IPS-NIHi7 (cell line): ENCODE data around the gene ABCA6.
"Not testable (repeated sequence)": the region's sequence is repeated elsewhere in the genome, so short reads cannot be mapped to it uniquely, and the experiment has no call there.

Source experiments
- DNase-seq: peaks from one replicate; pipeline ENCODE4 v3.0.0; 2012; ENCODE audit warnings: mixed read lengths; ENCODE audit errors: extremely low spot score

Gene ABCA6

DNA sequence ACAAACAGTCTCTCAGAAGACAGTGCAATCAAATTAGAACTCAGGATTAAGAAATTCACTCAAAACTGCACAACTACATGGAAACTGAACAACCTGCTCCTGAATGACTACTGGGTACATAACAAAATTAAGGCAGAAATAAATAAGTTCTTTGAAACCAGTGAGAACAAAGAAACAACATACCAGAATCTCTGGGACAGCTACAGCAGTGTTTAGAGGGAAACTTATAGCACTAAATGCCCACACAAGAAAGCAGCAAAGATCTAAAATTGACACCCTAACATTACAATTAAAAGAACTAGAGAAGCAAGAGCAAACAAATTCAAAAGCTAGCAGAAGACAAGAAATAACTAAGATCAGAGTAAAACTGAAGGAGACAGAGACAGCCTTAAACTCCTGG, 68.3 kb downstream of the ABCA6 start:
- DNase-seq = not testable (repeated sequence)

DNA sequence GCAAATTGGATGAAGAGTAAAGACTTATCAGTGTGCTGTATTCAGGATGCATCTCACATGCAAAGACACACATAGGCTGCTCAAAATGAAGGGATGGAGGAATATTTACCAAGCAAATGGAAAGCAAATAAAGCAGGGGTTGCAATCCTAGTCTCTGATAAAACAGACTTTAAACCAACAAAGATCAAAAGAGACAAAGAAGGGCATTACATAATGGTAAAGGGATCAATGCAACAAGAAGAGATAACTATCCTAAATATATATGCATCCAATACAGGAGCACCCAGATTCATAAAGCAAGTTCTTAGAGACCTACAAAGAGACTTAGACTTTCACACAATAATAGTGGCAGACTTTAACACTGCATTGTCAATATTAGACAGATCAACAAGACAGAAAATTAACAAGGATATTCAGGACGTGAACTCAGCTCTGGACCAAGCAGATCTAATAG, 68.9 kb downstream of the ABCA6 start:
- DNase-seq = not testable (repeated sequence)

DNA sequence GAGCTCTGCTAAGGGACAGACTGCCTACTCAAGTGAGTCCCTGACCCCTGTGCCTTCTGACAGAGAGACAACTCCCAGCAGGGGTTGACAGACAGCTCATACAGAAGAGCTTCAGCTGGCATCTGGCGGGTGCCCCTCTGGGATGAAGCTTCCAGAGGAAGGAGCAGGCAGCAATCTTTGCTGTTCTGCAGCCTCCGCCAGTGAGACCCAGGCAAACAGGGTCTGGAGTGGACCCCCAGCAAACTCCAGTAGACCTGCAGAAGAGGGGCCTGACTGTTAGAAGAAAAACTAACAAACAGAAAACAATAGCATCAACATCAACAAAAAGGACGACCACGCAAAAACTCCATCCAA, 70.5 kb downstream of the ABCA6 start:
- not testable (repeated sequence) for DNase-seq

DNA sequence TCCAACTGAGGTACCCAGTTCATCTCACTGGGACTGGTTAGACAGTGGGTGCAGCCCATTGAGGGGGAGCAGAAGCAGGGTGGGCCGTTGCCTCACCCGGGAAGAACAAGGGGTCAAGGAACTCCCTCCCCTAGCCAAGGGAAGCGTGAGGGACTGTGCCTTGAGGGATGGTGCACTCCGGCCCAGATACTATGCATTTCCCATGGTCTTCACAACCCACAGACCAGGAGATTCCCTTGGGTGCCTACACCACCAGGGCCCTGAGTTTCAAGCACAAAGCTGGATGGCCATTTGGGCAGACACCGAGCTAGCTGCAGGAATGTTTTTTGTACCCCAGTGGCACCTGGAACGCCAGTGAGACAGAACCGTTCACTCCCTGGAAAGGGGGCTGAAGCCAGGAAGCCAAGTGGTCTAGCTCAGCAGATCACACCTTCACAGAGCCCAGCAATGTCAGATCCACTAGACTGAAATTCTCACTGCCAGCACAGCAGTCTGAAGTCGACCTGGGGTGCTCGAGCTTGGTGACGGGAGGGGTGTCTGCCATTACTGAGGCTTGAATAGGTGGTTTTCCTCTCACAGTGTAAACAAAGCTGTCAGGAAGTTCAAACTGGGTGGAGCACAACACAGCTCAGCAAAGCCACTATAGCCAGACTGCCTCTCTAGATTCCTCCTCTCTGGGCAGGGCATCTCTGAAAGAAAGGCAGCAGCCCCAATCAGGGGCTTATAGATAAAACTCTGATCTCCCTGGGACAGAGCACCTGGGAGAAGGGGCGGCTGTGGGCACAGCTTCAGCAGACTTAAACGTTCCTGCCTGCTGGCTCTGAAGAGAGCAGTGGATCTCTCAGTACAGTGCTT, 71.1 kb downstream of the ABCA6 start:
- DNase-seq = not testable (repeated sequence)

DNA sequence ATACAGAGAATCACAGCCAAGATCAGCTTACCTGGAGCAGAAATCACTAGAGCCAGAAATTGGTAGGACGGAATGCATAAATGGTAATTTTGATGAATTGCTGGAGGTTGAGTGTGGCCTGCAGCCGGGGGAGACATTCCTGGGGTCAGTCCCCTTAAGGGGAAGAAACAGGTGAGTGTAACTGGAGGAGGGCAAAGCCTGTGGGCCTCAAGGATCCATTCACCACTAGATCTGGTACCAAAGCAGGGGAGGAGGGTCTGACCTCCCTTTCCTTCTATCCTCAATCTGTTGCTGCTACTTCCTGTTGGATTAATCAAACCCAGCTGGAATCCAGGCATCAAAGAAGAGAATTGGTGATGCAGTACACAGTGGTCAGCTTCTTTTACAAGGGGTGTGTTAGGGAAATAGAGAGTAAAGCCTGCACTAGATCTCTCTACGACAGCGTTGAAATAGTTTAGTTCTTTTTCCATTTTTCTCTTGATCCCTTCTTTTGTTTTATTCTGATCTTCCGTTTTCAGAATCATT, 72.4 kb downstream of the ABCA6 start:
- DNase-seq = peak; percentile 17

DNA sequence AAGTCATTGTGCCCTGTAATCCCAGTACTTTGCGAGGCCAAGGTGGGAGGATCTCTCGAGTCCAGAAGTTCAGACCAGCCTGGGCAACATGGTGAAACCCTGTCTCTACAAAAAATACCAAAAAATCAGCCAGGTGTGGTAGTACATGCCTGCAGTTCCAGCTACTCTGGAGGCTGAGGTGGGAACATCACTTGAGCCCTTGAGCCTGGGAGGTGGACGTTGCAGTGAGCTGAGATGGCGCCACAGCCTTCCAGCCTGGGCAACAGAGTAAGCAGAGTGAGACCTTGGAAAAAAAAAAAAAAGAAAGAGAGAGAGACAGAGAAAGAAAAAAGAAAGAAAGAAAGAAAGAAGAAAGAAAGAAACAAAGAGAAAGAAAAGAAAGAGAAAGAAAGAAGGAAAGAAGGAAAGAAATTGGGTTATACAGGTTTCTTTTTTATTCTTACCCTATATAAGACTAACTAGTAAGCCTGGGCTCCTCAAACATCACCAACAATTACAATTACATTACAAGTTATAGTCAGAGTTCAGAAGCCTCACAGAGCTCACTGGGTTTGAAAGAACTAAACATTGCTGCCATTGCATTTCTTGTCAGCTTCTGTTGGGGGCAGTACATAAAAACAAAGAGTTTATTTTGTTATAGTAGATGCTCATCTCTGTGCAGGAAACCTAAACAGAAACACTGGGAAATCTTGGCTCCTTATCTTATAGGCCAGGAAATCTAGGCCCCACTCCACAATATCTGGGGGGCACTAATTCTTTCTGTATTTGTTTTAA, 74.2 kb downstream of the ABCA6 start:
- no peak for DNase-seq

DNA sequence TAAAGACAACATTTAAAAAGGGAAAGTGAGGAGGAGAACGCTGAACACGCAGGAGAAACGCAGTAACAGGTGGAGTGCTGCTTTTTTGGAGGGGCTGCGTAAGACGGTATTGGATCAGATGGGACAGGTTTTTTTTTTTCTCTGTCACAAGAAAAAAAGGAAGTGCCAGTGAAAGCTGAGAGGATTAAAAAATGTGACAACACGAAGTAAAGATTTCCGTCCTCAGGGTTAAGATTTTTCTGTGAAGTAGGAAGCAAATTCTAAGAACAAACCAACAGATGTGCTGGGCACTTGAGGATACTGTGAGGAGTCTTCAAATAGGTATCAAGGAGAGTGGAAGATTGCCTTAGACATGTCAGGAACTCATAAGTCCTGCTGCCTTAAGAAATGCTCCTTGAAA, 75.2 kb downstream of the ABCA6 start:
- DNase-seq = no peak

DNA sequence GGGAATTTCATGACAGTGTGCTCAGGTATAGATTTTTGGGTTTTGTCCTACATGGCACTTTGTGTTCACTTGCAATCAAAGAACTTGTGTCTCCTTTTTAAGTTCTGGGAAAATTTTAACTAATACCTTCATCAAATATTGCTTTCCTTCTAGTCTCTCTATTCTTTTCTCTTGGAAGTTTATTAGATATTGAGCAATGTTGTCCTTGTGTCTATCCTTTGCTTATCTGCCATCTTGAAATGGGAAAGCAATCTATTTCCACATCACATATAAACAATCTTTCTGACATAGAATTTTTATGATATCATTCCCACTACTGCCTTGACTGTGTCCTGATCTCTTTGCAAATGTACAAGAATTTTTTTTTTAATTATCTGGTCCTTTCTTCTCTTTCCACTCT, 76.6 kb downstream of the ABCA6 start:
- no peak for DNase-seq

DNA sequence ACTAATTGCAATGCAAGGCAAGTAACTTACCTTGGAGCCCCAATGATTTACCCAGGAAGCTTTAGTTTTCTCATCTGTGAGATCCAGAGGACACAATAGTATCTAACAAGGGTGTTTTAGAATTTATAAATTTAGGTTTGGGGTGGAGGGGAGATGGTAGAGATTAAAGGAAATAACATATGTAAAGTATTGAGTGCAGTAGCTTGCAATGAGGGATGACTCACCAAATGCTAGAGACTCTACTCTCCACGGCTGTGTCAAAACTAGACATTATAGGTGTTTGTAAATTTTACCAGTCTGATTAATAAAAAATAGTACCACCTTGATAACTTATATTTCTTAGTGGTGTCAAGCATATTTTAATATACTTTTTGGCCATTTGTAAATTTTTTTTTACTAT, 77.2 kb downstream of the ABCA6 start:
- DNase-seq = no peak

GRCh38 chr17:69064001-69064400, 77.7 kb downstream of the ABCA6 start:
- no peak for DNase-seq

GRCh38 chr17:69062860-69063581, 78.7 kb downstream of the ABCA6 start:
- DNase-seq = no peak

GRCh38 chr17:69061721-69062556, 79.8 kb downstream of the ABCA6 start:
- DNase-seq = no peak

GRCh38 chr17:69060822-69061221, 80.9 kb downstream of the ABCA6 start, which contains the start of gene ABCA9:
TSS of gene ABCA9 (minus strand) at chr17:69060927. CDS start at chr17:69051126, 9,801 bp downstream.
- no peak for DNase-seq

GRCh38 chr17:69059458-69060175, 82.1 kb downstream of the ABCA6 start:
- DNase-seq = no peak

DNA sequence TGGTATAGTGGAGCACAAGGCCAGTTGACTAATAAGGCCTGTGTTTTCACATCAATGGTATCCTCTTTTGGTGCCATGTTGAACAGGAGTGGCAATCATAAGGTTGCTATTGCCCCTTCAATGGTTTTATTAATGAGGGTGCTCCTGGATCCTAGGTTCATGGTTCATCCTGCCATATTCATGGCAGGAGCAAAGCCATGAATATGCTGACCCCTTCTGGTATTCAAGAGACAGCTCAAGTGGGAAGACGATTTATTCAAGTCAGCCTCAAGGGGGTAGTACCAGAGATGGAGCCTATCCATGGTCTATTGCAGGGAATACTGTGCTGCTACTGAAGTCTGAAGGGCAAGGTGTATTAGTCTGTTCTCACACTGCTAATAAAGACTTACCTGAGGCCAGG, 83.5 kb downstream of the ABCA6 start:
- peak; percentile 42 for DNase-seq

GRCh38 chr17:69057280-69057679, 84.4 kb downstream of the ABCA6 start:
- no peak for DNase-seq

- DNase-seq = no peak
Measured at GRCh38 chr17:69056179-69056823, 85.4 kb downstream of the ABCA6 start.

- no peak for DNase-seq
Measured at GRCh38 chr17:69055334-69055733, 86.4 kb downstream of the ABCA6 start.

GRCh38 chr17:69050999-69051775, 90.5 kb downstream of the ABCA6 start:
- DNase-seq = no peak
